HG03432 (cell line): ENCODE measurements around the gene HOXD13.

ENCODE experiments used
- ATAC-seq: cut with Tn5 transposase; IDR thresholded peaks from one replicate; pipeline ENCODE4 v1.9.1; 2021; ENCODE audit warnings: mild to moderate bottlenecking, moderate library complexity; ENCODE audit not compliant: unreplicated experiment

The HOXD13 gene

DNA sequence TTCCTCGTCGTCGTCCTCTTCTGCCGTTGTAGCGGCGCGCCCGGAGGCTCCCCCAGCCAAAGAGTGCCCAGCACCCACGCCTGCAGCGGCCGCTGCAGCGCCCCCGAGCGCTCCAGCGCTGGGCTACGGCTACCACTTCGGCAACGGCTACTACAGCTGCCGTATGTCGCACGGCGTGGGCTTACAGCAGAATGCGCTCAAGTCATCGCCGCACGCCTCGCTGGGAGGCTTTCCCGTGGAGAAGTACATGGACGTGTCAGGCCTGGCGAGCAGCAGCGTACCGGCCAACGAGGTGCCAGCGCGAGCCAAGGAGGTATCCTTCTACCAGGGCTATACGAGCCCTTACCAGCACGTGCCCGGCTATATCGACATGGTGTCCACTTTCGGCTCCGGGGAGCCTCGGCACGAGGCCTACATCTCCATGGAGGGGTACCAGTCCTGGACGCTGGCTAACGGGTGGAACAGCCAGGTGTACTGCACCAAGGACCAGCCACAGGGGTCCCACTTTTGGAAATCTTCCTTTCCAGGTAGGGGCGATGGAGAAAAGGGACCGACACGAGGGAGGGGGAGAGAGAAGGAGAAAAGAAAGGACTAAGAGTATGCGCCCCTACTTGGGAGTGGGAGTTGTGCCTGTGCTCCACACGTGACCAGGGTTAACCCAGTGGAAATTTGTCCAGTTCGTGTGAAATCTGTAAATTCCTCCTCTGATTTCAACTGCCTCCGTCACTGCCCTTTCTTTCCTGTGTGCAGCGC lies 800 bp downstream of the HOXD13 start:
- ATAC-seq, result no peak

DNA sequence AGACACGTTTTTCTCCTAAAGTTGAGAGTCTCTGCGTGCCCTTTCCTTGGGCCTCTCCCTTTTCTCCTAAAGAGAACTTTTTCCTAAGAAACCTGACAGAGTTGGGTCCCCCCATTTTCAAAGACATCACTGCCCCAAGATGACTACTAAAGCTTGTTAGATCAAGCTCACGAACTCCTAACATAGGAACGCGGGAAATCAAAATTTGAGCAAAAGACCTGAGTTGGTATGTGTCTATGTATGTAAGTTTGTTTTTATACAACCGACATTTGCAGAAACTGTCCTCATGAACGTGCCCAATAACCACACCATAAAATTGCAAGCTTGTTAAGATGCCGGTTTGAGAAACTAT lies 1.4 kb downstream of the HOXD13 start:
- no peak for ATAC-seq

- ATAC-seq, result no peak
These were observed 1.8 kb downstream of the HOXD13 start for GRCh38 chr2:176094349-176094748.

GRCh38 chr2:176095421-176095820 lies 2.9 kb downstream of the HOXD13 start:
- no peak for ATAC-seq

GRCh38 chr2:176096243-176096985 lies 3.9 kb downstream of the HOXD13 start:
- ATAC-seq, result no peak

GRCh38 chr2:176096986-176097819 lies 4.7 kb downstream of the HOXD13 start:
- peak; percentile 95 for ATAC-seq

DNA sequence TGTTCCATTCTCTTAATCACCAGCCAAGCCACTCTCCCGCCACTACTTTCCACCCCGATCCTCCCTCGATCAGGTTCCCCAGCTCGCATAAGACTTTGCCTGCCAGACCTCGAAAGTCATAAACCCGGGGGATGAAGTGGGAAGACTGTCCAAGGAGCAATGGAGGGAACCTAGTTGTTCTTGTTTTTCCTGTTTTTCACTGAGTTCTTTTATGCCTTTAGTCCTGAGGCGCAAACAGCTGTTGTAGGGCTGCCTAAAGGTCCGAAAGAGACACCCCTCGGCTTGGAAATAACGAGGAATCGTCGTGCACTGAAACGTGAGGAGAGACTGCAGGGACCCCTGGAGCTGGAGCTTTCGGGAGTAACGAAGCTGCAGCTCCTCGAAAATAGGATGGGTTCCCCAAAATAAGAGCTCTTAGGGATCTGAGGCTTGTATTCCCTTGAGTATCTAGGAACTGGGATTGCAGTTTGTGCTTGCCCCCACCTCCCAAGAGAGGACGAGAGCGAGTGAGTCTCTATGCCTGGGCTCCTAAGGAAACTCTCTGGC lies 5.4 kb downstream of the HOXD13 start:
- no peak for ATAC-seq

DNA sequence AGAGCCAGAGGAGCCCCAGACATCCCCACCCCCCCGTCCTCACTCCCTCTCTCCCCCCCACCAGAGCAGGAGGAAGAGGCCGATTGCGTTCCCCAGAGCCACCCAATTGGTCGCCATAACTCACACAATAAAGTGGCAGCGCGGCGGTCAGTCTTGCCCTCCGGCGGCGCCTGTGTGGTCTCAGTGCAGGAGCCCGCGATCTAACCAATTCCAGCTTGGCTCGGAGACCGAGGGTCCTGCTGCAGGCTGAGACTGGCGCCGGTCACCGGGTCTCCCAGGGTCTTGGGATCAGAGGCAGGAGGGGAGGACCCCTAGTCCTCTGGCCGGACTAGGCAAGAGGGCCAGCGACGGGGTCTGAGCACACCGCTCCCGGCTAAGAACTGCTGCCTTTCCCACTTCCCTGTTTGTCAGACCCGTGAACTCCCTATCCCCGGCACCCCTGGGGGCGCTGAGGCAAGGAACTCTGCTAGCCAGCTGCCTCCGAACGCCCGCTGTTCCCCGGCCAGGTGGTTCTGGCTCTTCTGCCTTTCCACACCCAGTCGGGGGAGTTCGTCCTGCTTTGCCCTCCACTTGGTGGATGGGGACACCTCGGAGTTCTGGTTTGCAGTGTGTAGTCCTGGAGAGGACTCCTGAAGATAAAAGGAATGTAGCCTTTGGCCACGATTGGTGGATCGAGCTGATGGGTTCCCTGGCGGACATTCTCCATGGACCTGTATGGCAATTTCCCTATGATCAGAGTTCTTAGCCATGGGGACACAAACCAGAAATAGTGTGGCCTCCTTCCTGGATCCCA lies 6.0 kb downstream of the HOXD13 start:
- no peak for ATAC-seq

DNA sequence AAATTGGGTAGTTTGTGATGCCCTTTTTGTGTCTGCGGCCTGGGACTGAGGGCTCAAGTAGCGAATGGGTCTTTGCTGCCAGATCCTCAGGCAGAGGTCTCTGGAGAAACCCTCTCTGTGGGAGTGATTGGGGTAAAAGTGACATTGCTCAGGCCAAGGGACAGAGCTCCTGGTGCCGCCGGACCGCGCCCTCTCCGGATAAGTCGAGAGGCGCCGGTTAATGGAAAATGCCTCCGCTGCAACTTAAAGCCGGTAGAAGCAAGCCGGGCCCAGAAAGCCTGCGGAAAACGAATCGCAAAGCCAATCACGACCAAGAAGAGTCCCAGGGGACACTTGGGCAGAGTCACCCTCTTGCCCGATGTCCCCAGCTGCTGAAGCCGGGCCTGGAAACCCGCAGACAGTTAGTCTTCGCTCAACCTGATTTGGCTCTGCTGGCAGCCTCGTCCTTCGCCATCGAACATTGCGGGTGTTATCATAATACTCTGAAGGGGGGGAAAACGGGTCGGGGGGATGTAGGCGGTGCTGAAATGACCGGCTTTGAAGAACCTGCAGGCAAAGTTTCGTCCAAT lies 6.7 kb downstream of the HOXD13 start:
- no peak for ATAC-seq

DNA sequence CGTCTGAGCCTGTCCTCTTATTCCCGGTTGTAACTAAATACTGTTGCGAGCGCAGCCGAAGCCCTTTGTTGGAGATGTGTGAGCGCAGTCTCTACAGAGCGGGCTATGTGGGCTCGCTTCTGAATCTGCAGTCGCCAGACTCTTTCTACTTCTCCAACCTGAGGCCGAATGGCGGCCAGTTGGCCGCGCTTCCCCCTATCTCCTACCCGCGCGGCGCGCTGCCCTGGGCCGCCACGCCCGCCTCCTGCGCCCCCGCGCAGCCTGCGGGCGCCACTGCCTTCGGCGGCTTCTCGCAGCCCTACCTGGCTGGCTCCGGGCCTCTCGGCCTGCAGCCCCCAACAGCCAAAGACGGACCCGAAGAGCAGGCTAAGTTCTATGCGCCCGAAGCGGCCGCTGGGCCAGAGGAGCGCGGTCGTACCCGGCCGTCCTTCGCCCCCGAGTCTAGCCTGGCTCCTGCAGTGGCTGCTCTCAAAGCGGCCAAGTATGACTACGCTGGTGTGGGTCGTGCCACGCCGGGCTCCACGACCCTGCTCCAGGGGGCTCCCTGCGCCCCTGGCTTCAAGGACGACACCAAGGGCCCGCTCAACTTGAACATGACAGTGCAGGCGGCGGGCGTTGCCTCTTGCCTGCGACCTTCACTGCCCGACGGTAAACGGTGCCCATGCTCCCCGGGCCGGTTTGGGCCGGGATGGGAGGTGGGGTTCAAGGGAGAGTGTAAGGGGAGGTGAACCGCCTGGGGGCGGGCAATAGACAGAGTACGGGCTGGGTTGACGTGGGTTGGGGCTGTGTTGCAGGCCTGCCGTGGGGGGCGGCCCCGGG lies 7.4 kb downstream of the HOXD13 start, which contains the start of gene HOXD12:
Gene HOXD12 (plus strand): TSS at position 68 of the 819 bp plus-strand sequence. CDS start 7 bp downstream, at position 75.
- ATAC-seq, result no peak

- no peak for ATAC-seq
These were observed 8.1 kb downstream of the HOXD13 start for GRCh38 chr2:176100547-176101140.

DNA sequence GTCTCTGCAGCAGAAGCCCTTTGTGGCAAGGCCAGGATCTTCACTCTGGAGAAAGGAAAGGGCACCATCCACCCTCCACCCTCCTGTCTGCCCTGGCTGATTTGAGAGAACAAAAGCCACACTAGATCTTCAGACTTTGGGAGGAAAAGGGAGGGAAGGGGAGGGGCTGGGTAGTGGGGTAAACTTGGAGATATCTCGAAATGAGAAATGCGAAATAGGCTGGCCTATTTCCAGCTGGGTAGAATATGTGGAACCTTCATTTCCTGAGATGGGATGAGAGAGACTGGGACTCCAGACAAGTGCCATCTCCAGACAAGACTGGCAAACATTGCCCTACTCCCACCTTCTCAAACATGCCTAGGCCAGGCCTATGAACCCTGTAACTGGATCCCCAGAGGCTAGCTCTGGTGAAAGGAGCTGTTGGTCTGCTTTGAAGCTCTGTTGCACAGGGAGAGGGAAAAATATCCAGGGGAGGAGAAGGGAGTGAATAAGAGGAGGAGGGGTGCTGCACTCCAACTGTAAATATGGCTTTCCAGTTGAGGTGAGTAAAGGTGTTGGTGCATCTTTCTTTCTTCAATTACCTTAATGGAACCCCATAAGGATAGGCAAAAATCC lies 8.8 kb downstream of the HOXD13 start:
- ATAC-seq, result no peak

DNA sequence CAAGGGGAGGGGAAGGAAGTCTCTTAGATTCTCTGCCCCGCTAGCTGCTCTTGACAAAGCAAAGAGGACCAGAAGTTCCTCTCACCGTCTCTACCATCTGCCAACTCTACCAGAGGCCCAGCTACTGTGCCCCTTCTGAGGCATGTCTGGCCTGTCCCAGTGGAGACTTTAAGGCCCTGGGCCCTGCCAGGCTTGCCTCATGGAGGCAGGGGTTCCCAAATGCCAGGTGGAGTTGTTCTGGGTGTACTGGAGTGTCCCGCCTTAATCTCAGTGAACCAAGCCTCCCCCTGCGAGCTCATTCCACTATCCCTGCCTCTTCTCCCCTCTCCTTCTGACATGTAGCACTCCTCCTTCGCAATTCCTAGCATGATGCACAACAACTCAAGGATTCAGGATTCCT lies 9.3 kb downstream of the HOXD13 start:
- ATAC-seq, result no peak

DNA sequence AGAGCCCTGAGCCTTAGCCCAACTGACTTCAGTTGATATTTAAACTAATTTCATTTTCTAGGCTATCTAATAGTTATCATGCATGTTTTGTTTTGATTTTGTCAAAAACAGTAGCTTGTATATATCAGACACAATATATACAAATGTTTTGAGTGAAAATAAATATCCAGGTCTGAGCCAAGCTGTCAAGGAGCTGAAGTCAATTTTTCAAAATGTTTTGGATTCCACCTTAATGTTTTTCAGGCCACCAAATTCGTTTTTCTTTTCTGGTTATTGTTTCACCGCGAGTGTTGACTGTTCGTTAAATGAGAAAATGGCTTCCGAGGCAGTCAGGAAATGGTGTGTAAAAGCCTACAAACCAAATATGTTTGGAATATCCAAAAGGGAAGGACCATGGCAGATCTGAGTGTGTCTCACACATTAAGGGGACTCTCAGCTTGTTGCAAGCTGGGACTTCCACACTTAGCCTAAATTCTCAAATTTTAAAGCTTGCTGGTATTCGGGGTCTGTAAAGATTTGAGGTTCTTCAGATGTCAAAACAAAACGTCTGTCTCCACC lies 9.9 kb downstream of the HOXD13 start:
- ATAC-seq, result no peak

- ATAC-seq, result no peak
These were observed 10.7 kb downstream of the HOXD13 start for GRCh38 chr2:176103194-176103593.

GRCh38 chr2:176103742-176104315 lies 11.3 kb downstream of the HOXD13 start:
- no peak for ATAC-seq

GRCh38 chr2:176104316-176105077 lies 12.0 kb downstream of the HOXD13 start:
- no peak for ATAC-seq
